Tibial nerve (tissue), 4 donors: Measurements from ENCODE around the gene RAB3IL1. TPM values are rescaled to one million over a fixed set of nuclear protein-coding genes. Genes with fewer than 3 reads are reported as not detected.

Experiments used
- DNase-seq, 2 donors: peaks; one replicate each; pipeline ENCODE4 v3.0.0-alpha.2; 2019; ENCODE audit warnings: low spot score in 2 of 2
- H3K27ac ChIP-seq, 4 donors: fragments of 200-600 bp; sonication (generic) in 3 of 4; one replicate each; pipeline ENCODE4 v1.5.1; 2017 to 2019; ENCODE audit warnings: mild to moderate bottlenecking in 1 of 4
- H3K27me3 ChIP-seq, 2 donors: fragments of 200-600 bp; sonication (generic) in 1 of 2; one replicate each; pipeline versions ENCODE4 v1.5.1 to v1.6.0; 2017 to 2019
- H3K36me3 ChIP-seq, 3 donors: fragments of 200-600 bp; sonication (generic); one replicate each; pipeline ENCODE4 v1.5.1; 2018 to 2019
- H3K4me1 ChIP-seq, 4 donors: fragments of 200-600 bp; sonication (generic) in 3 of 4; one replicate each; pipeline ENCODE4 v1.5.1; 2017 to 2019
- H3K4me3 ChIP-seq, 4 donors: fragments of 200-600 bp; sonication (generic) in 3 of 4; one replicate each; pipeline ENCODE4 v1.5.1; 2017 to 2019; ENCODE audit warnings: mild to moderate bottlenecking in 1 of 4, moderate library complexity in 1 of 4
- H3K9me3 ChIP-seq, 4 donors: fragments of 200-600 bp; sonication (generic) in 3 of 4; one replicate each; pipeline ENCODE4 v1.5.1; 2017 to 2019
- EP300 ChIP-seq, 2 donors: sonication (generic); formaldehyde crosslinking; IDR thresholded peaks; one replicate each; pipeline ENCODE4 v1.6.1; 2017; ENCODE audit warnings: antibody characterized with exemption in 2 of 2, mild to moderate bottlenecking in 1 of 2
- POLR2A ChIP-seq, 2 donors: fragments of 450-650 bp; IDR thresholded peaks; one replicate each; pipeline ENCODE4 v1.6.1; 2017; ENCODE audit warnings: antibody characterized with exemption in 2 of 2, mild to moderate bottlenecking in 2 of 2, moderate library complexity in 2 of 2
- WGBS, 2 donors: methylation state at CpG; one replicate each; pipeline ENCODE4 v1.1.5; 2018; 5-methylcytosine and 5-hydroxymethylcytosine counted together
- total RNA-seq, 4 donors: library from RNA; depleted of rRNA; stranded (reverse); fragments of >200 nt; gene quantifications; one replicate each; pipeline ENCODE4 v1.1.0, GENCODE V29; 2016
- TF ChIP-seq, protein P1 (sequence below), 5 experiments: fragments of 200-600 bp in 3 of 5; fragments of 450-650 bp in 2 of 5; sonication (generic) in 3 of 5; IDR thresholded peaks; one replicate each; pipeline ENCODE4 v1.5.1; 2016 to 2019; ENCODE audit warnings: antibody characterized with exemption in 5 of 5, mild to moderate bottlenecking in 3 of 5, moderate library complexity in 2 of 5

Gene RAB3IL1
- total RNA-seq, 4 donors from 2014 or later, result 58.8 to 127 (median 71.1) TPM

DNA sequence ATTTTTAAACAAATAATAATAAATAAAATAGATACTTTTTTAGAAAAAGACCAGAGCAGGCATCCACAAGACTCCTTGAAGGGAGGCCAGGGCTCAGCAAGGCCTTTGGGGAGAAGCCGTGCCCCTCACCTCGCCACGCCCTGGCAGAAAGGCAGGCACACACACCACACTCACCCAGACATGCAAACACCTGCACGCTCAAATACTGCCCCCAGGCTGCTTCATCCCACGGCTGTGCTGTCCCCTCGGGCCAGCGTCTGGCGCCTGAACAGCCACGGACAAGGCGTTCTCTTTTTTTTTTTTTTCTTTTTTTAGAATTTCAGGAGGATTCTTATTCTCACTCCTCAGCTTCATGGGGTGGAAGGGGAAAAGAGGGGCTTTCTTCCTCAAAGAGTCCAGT lies 27.5 kb downstream of the RAB3IL1 start:
- Histone ChIP-seq H3K27ac (peak overlapping the region in 3 of 4 donors; percentile 91 to 99 (median 96)), H3K4me1 (peaks cover 0 to 77% (median 24%) of the 10 kb centered on the region in 4 donors)

DNA sequence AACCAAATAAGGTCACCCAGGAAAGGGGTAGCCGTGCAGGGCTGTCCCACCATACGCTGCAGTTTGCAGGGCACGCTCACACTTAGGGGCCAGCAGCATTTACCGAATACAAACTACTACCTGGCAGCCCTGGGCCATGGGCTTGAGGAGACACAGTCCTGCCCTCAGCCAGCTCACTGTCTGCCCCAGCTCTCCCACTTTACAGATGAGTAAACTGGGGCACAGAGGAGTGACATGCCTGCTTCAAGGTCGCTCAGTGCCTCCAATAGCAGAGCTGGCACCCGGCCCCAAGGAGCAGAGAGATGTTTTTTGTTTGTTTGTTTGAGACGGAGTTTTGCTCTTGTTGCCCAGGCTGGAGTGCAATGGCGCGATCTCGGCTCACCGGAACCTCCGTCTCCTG lies 28.8 kb downstream of the RAB3IL1 start:
- H3K4me1 ChIP-seq, result peaks cover 0 to 70% (median 24%) of the 10 kb centered on the region in 4 donors
- WGBS, 2 donors, result 83 to 85% methylated on average over 12 of the region's 12 CpGs
- no peaks in the 10 kb centered on the region for H3K9me3 ChIP-seq
- H3K27me3 ChIP-seq, result no peaks in the 10 kb centered on the region
- H3K4me3 ChIP-seq, result no peak overlapping the region
- peak overlapping the region in 3 of 4 donors; percentile 22 to 99 (median 96) for H3K27ac ChIP-seq
- no peak for TF ChIP-seq POLR2A (IDR thresholded peaks at IDR 0.05)
- no peak for DNase-seq
- no peaks in the 10 kb centered on the region for H3K36me3 ChIP-seq

More for the DNA sequence above, 27.5 kb downstream of the RAB3IL1 start:
- no peak for TF ChIP-seq POLR2A (IDR thresholded peaks at IDR 0.05)
- TF ChIP-seq EP300 (IDR thresholded peaks at IDR 0.05), result no peak
- TF ChIP-seq, protein P1, sequence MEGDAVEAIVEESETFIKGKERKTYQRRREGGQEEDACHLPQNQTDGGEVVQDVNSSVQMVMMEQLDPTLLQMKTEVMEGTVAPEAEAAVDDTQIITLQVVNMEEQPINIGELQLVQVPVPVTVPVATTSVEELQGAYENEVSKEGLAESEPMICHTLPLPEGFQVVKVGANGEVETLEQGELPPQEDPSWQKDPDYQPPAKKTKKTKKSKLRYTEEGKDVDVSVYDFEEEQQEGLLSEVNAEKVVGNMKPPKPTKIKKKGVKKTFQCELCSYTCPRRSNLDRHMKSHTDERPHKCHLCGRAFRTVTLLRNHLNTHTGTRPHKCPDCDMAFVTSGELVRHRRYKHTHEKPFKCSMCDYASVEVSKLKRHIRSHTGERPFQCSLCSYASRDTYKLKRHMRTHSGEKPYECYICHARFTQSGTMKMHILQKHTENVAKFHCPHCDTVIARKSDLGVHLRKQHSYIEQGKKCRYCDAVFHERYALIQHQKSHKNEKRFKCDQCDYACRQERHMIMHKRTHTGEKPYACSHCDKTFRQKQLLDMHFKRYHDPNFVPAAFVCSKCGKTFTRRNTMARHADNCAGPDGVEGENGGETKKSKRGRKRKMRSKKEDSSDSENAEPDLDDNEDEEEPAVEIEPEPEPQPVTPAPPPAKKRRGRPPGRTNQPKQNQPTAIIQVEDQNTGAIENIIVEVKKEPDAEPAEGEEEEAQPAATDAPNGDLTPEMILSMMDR (IDR thresholded peaks at IDR 0.05), result no peak
- Histone ChIP-seq H3K27me3 (no peaks in the 10 kb centered on the region), H3K9me3 (no peaks in the 10 kb centered on the region), H3K4me3 (peak overlapping the region; percentile 71 to 99 (median 89)), H3K36me3 (no peaks in the 10 kb centered on the region)
- DNase-seq, result no peak
- 58 to 73% methylated on average over 10 of the region's 10 CpGs for WGBS, 2 donors

DNA sequence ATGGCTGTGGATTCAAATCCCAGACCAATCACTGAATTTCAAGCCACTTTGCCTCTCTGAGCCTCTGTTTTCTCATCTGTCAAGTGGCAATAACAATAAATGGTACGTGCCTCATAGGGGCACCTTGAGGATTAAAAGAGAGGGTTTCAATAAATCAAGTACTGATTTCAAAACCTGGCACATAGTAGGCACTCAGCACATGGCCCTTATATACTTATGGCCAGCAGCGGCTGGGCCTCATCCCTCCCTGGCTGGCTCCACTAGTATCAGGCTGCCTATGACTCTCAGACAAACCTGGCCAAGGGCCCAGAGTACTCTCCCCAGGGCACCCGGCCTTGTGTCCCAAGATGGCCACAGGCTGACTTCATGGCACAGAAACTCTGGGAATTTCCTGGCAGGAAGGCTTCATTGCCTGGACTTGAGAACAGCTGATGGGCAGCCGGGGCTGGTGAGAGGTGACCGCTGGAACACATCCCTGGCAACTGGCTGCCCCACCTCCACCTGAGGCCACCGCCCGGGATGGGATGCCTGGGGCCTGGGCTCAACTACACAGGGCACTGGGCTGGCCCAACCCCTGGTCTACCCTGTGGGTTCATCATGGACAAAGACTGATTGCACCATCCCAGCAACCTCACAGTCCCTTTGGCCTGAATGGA lies 29.4 kb downstream of the RAB3IL1 start:
- DNase-seq, result peak; percentile 59 to 65
- no peaks in the 10 kb centered on the region for H3K36me3 ChIP-seq
- no peaks in the 10 kb centered on the region for H3K9me3 ChIP-seq
- H3K4me1 ChIP-seq, result peaks cover 0 to 70% (median 24%) of the 10 kb centered on the region in 4 donors
- no peaks in the 10 kb centered on the region for H3K27me3 ChIP-seq
- peak; percentile 21 to 84 for TF ChIP-seq EP300 (IDR thresholded peaks at IDR 0.05)
- TF ChIP-seq POLR2A (IDR thresholded peaks at IDR 0.05), result no peak
- 40 to 65% methylated on average over 3 to 4 of the region's 7 CpGs for WGBS, 2 donors
- H3K4me3 ChIP-seq, result no peak overlapping the region
- H3K27ac ChIP-seq, result peak overlapping the region in 3 of 4 donors; percentile 22 to 99 (median 96)

DNA sequence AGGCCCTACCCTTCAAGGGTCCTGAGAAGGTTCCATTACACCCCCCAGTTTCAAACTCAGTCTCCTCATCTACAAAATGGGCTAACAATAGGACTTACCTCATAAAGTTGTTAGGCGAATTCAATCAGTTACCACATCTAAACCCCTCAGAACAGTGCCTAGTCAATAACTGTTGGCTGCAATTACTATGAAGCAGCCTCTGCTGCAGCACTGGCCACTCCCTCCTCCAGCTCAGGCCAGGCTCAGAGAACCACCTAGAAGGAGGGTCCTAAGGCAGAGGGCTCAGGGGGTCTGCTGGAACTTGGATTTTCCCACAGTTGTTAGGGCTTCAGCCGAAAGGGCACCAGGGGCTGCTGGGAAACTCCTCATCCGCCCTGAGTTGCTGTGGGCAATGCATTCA lies 30.7 kb downstream of the RAB3IL1 start:
- TF ChIP-seq POLR2A (IDR thresholded peaks at IDR 0.05) (no peak), EP300 (IDR thresholded peaks at IDR 0.05) (no peak)
- TF ChIP-seq, protein P1 (IDR thresholded peaks at IDR 0.05), result no peak

DNA sequence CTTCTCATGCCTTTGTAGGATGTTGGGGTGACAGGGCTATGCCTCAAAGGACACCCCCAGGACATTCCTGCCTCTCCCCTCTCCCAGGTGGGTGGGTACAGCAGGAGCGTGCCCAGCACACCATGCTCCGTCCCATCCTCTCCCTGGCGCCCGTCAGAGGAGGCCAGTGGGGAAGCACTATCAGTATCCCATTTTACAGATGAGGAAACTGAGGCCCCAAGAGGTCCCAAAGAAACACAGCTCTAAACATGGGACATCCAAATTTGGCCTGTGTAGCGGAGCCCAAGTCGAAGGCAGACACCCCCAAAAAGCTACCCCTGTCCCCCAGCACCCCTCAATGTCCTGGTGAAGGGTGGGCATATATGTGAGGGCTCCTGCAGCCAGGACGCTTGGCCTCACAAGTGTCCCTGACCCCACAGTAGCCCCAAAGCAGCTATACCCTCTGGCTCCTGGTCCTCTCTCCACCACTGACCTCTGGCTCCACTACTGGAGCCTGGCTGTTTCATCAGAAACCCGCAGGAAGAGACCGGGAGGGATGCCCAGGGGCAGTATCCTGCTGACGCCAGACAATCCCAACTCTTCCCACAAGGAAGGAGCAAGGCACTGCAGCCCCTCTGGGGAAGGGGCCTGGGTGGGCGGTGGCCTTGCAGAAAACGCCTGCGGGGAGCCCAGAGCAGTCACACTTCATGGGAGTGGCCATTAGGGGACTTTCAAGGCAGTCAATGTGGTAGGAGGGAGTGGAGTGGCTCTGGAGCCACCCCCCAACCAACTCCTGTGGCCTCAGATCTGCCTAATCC lies 31.4 kb downstream of the RAB3IL1 start:
- Histone ChIP-seq H3K27me3 (no peaks in the 10 kb centered on the region), H3K36me3 (no peaks in the 10 kb centered on the region), H3K4me1 (peaks cover 0 to 75% (median 22%) of the 10 kb centered on the region in 4 donors), H3K27ac (peak overlapping the region in 1 of 4 donors; percentile 4), H3K4me3 (no peak overlapping the region), H3K9me3 (no peaks in the 10 kb centered on the region)
- 92 to 94% methylated on average over 10 to 11 of the region's 13 CpGs for WGBS, 2 donors
- TF ChIP-seq, protein P1 (IDR thresholded peaks at IDR 0.05), result no peak
- TF ChIP-seq POLR2A (IDR thresholded peaks at IDR 0.05) (no peak), EP300 (IDR thresholded peaks at IDR 0.05) (no peak)
- DNase-seq, result no peak

More for the DNA sequence above, 30.7 kb downstream of the RAB3IL1 start:
- H3K36me3 ChIP-seq, result no peaks in the 10 kb centered on the region
- no peaks in the 10 kb centered on the region for H3K9me3 ChIP-seq
- DNase-seq, result no peak
- H3K27ac ChIP-seq, result no peak overlapping the region
- H3K4me1 ChIP-seq, result peaks cover 0 to 70% (median 19%) of the 10 kb centered on the region in 4 donors
- no peaks in the 10 kb centered on the region for H3K27me3 ChIP-seq
- 95 to 96% methylated on average over 3 of the region's 3 CpGs for WGBS, 2 donors
- no peak overlapping the region for H3K4me3 ChIP-seq
